Right renal pelvis (tissue), 4 donors: ENCODE measurements around the gene GNA15. TPM values are rescaled to one million over a fixed set of nuclear protein-coding genes. Genes with fewer than 3 reads are reported as not detected.

Experiments
- DNase-seq, 4 donors: peaks; one replicate each; pipeline ENCODE4 v3.0.0-alpha.2; 2013; ENCODE audit warnings: low read depth in 4 of 4, low spot score in 3 of 4, missing footprints in 1 of 4
- polyA plus RNA-seq, 4 donors: library from polyadenylated mRNA; unstranded; fragments of 120-200 nt; gene quantifications; one replicate each; pipeline ENCODE4 v1.2.1, GENCODE V29; 2013; ENCODE audit not compliant: insufficient read length in 4 of 4

GNA15 gene
- polyA plus RNA-seq, 4 donors: 0.70 to 1.2 (median 1.0) TPM

DNA sequence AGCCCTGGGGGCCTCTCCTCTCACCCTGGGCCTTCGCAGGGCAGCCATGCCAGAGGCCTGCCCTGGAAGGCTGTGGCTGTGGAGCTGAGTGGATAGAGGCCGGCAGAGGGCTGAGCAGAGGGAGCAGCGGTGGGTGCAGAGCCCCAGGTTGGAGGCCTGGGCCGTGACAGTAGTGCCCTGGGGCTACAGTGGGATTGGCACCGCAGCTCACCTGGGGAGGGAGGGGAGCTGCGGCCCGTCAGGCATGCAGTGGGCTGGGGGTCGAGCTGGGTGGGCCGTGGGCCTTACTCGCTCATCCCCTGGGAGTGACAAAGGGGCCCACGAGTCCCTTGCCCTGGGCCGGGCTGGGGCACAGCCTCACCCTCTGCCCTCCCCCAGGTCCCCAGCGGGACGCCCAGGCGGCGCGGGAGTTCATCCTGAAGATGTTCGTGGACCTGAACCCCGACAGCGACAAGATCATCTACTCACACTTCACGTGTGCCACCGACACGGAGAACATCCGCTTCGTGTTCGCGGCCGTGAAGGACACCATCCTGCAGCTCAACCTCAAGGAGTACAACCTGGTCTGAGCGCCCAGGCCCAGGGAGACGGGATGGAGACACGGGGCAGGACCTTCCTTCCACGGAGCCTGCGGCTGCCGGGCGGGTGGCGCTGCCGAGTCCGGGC lies 15.1 kb upstream of the GNA15 start:
- DNase-seq: no peak

DNA sequence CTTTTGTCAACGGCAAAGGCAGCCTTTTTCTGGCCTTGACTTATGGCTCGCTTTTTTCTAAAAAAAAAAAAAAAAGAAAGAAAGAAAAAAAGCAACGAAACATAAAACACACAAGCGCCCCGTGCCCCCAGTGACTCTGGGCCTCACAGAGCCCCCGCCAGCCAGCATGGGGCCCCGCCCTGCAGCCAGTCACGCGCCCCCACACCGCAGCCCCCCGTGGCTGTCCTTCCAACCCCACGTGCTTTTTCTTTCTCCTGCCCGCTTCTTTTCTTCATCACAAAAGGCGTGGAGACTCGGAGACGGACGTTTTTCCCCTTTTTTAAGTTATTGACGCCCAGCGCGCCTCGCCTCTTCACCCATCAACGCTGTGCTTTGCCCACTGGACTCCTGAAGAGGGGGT lies 14.4 kb upstream of the GNA15 start:
- no peak for DNase-seq

DNA sequence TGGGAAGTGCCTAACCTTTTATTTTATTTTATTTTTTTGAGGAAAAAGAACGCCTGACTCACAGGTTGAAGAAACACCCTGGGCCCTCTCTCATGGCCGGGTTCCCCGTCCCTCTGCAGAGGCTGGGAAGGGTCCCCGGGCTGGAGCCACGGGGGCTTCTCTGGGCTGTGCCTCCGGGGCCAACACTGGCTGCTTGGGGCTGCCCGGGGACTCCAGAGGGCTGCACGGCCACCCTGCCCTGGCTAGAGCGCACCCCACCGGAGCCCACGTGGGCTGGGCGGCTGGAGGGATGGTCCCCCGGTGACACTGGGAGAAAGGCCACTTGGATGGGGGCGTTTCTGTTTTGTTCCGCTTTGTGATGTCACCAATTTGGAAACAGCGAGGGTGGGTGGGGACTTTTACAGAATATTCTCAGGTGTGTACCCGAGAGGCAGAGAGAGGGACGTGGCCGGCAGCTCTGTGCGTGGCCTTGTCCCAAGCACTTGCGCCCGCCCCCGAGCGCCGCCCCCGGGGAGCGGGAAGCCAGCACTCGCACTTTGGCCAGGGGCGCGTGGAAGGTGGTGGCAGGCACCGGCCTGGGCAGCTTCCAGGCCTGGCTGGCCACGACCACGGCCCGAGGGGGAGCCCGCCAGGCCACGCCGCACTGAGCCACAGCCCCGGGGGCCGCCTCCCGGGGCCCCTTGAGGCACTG lies 13.9 kb upstream of the GNA15 start:
- DNase-seq: no peak

DNA sequence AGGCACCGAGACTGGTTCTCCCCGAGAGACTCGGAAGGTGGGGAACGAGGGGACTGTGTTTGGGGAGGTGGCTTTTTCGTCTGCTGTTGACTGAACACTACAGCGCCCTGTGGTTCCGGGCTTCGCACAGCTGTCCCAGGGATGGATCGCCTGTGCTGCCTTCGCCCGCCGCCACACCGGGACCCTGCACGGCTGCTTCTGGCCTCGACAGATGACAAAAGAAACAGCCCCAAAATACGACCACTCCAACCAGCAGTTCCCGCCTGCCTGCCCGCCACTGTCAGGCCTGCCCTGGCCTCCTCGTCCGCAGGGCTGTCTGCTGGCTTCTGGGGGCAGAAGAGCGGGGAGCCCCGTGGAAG lies 13.3 kb upstream of the GNA15 start:
- DNase-seq: no peak

DNA sequence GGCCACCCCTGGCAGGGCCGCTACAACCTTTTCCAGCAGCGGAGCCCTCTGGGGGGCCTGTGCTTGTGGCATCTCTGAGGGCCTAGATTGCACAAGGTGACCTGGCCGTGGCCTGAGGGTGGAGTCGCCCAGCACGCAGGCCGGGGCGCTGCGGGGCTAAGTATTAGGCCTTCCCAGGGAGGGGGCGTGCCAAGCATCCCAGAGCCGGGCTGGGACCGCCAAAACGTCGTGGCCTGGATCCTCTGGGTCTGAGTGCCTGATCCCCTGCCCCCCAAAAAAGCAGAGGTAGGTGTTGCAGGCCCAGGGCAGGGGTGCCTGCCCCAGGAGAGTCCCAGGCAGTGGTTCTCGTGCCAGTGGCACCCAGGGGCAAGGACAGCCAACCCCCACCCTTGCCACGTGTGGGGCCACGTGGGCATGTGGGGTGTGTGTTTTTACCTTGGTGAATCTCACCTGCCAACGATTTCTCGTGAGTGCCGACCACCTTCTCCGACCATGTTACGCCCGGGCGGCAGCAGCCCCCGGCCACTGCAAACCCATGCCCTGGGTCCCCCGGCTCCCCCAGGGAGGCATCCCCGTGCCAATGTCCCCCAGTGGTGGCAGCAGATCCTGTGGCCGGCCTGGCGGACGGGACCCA lies 12.6 kb upstream of the GNA15 start:
- DNase-seq: no peak

DNA sequence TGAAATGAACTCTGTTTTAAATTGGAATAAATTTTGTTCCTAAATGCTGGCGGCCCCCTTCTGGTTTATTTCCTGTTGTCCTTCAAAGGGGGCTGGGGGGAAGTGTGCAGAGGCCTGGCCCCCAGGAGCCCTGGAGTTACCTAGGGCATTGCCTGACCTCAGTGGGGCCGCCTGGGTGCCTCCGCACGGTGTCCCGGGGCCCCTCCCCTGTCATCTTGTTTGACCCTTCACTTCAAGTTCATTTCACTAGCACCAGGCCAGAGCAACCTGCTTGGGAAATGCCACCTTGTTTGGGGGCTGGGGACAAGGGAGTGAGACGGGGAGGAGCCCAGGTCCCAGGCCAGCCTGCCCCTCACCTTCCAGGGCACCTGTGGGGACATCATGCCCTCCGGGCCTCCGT lies 11.9 kb upstream of the GNA15 start:
- DNase-seq: no peak

DNA sequence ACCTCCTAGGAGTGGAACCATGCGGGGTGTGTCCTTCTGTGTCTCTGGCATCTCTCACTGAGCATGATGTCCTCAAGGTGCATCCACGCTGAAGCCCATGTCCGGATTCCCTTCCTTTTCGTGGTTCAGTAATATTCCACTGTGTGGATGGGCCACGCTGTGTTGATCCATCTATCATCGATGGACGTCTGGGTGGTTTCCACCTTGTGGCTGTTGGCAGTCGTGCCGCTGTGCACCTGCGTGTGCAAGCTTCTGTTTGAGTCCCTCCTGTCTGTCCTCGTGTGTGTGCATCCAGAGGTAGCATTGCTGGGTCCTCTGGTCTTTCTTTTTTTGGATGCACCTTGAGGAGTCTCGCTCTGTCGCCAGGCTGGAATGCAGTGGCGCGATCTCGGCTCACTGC lies 11.2 kb upstream of the GNA15 start:
- no peak for DNase-seq

DNA sequence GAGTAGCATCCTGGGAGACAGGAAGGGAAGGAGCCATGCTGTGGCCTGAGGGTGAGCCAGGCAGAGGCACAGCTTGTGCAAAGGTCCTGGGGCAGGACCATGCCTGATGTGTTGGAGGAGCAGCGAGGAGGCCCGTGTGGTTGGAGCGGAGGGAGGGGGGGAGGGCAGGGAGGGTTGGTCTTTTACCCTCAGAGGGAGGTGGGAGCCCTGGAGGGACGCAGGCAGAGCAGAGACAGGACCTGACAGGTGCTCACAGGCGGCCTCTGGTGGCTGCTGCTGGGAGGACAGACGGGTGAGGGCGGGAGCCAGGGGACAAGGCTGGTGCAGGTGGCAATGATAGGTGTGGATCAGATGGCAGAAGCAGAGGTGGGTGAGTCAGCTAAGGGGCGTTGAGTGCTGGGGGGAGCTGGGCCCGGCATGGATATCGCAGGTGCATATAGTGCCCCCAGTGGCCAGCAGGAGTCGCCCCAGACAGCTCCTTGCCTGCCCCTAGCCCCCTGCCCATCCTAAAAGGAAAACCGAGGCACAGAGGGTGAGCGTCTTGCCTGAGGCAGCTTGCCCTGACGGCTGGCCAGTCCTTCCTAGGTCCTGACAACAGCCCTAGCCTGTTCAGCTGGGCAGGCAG lies 9.8 kb upstream of the GNA15 start:
- DNase-seq: no peak

DNA sequence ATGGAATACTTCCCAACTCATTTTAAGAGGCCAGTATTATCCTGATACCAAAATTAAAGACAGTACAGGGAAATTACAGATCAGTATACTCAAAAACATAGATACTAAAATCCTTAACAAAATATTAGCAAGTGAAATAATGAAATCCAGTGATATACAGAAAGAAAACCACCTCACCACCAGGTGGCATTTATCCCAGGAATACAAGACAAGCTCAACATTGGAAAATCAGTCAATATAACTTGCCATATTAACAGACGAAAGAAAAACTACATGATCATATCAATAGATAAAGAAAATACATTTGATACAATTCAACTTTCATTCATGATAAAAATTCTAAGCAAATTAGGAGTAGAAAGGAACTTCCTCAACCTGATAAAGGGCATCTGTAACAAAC lies 6.7 kb upstream of the GNA15 start:
- DNase-seq: no peak

DNA sequence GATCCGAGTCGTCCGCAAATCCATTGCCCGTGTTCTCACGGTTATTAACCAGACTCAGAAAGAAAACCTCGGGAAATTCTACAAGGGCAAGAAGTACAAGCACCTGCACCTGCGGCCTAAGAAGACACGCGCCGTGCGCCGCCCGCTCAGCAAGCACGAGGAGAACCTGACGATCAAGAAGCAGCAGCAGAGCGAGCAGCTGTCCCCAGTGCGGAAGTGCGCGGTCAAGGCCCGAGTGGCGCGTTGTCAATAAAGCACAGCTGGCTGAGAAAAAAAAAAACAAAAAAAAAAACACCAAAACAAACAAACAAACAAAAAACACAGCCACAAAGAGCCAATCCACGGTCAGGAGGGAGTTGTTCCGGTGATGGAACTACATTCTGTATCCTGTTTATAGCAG lies 4.7 kb upstream of the GNA15 start:
- no peak for DNase-seq

DNA sequence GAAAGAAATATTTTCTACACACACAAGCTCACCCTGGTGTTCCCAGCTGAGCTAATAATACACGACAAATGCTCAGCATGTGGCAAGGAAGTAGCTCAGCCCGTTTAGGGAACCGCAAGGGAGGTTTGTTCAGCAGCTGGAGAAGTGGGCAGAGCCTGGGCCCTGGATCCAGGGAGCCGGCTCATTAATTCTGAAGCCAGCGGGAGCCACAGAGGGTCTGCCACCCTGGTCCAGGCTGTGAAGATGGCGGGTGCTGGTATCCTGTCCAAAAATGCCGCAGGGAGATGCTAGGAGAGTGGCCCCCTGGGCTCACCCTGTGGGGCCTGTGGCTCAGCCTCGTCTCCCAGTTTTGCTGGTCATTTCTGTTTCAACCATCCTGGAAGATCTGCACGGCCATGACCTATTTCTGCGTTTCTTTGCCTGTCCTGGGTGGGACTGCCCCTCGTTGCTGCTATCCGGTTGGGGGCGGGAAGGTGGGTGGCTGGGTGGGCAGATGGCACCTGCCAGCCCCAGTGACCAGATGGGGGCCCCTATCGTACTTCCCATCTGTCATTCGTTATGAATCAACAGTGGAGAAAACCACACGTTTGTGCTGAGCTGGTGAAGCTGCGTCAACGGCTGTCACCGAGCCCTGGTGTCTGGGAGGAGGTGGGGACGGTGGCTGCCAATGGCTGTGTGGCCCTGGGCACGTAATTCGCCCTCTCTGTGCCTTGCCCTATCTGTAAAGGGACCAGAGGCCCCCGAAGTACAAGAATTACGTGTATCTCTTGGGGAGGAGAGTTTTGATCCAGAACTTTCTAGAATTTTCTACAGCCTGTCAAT lies 2.7 kb upstream of the GNA15 start:
- DNase-seq: no peak

DNA sequence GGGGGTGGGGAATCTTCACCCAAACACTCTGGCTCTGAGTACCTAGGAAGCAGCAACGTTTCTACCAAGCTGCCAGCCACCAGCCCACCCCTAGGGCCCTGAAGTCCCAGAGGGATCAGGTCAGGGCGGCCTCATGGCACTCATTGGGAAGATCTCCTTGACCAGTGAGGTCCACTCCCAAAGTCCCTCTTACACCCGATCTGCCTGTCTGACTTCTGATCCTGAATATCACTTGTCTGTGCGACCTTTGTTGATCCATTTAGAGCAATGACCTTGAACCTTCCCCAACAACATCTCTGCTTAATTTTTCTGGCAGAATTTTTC lies 2.1 kb upstream of the GNA15 start:
- no peak for DNase-seq

DNA sequence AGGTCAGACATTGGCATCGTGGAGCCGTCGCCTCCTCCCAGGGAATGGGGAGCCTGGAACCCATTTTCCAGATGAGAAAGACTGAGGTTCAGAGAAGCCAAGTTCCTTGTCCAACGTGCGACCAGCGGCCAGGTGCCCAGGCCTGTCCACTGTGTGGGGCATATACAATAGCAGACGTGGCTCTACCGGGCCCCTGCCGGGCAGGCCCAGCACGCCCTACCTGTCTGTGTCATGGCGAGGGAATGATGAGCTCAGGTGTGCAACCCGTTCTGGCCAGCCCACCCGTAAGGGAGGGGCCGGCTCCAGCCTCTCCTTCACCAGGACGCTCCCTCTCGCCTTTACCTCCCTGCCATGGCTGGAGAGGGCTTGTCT lies 837 bp downstream of the GNA15 start:
- DNase-seq: no peak

DNA sequence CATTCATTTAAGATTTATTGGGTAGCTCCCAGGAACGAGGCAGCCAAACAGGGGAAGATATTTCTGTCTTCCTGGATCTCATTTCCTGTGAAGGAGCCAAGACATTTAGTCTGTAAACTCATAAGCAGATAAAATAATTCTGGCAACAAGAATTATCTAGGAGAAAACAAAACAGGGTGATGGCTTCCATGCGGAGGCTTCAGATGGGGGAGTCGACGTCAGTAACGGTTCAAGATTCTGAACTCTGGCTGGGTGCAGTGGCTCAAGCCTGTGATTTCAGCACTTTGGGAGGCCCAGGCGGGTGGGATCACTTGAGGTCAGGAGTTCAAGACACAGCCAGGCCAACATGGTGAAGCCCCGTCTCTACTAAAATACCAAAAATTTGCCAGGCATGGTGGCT lies 1.3 kb downstream of the GNA15 start:
- no peak for DNase-seq

DNA sequence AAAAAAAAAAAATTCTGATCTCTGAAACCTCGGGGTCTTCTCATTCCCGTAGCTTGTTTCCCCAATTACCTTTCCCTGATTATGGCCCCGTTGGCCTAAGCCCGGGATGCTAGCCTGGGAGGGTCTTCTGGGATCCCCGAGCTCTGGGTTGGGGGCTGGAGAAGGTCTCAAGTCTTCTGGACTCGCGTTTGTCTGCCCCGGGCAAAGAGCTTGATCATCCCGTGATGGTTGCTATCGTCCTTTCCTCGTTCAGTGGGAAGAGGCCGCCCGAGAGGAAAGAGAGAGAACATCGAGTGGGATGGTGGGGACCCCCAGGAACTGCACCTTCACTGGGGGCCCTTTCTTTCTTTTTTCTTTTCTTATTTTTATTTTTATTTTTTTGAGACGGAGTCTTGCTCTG lies 2.4 kb downstream of the GNA15 start:
- no peak for DNase-seq

DNA sequence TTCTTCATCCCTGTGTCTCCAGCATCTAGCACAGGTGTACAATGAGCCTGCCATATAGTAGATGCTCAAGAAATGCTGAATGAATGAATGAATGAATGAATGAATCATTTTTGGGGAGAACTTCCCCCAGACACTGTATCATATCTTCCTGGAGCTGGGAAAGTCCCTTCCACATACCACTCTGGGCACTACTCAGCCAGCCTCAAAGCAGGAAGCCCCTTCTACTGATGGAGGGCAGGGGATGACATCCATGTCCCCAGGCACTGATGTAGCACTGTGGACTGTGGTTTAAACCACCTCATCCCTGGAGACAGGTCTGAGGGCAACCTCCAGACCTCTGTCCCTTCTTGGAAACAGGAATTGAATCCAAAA lies 4.8 kb downstream of the GNA15 start:
- no peak for DNase-seq

DNA sequence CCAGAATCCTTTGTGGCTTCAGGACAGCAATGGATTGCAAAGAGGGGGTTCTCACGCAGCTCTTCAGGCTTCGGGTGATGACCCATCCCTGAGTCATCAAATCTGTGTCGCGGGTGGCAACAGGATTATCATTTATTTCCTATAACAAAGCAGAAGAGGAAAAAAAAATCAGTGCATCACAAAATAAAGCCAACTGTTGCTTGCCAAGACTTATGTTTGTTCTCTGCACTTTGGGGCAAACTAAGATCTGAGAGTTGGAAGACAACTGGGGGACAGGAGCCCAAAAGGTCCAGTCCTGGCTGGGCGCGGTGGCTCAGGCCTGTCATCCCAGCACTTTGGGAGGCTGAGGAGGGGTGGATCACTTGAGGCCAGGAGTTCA lies 6.4 kb downstream of the GNA15 start:
- no peak for DNase-seq

DNA sequence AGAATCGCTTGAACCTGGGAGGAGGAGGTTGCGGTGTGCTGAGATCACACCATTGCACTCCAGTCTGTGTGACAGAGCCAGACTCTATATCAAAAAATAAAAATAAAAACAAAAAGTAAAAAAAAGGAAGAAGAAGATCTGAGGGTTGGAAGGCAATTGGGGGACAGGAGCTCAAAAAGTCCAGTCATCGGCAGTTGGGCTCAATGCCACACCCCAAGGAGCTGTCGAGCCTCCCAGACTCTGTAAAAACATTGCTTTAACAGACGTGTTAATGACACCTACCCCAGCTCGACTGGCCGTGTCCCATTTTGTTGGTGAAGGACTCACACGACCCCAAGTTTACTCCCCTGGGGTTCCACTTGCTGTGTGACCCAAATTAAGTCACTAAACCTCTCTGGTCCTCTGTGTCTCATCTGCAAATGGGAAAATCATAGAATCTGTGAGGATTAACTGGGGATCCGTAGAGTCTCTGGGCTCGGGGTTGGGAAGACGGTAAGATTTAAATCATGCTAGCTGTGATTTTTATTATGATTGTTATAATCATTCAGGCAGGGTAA lies 7.0 kb downstream of the GNA15 start:
- no peak for DNase-seq

DNA sequence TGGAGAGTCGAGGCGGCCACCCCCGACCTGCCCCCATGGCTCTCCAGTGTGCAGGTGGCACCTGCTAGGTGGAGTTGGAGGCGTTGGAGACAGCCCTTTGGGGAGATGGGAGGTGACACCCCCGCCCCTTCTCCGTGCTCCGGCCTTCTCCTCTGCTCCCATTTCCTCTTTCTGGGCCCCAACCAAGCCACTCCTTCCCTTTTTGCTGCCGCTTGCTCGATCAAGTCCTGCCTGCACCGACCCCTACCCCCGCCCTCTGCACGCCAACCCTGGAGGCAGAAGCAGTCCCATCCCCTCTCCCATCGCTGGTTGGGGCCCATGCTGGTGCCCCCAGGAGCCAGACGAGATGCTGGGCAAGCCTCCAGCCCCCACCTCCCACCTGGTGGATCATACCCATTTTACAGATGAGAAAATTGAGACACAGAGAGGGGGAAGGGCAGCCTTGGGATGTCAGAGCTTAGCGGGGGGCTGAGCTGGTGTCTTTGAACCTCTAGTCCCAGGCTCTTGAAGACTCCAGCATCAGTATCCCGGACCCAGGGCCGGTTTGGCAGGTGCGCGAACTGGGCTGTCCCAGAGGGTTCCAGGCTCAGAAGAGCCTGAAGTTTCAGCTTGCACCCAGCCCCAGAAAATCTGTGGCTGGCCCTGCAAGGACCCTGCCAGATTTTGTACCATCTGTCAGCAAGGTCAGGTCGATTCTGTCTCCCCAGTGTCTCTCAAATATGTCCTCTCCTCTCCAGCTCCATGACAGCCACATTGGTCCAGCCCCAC lies 10.3 kb downstream of the GNA15 start:
- DNase-seq: no peak

DNA sequence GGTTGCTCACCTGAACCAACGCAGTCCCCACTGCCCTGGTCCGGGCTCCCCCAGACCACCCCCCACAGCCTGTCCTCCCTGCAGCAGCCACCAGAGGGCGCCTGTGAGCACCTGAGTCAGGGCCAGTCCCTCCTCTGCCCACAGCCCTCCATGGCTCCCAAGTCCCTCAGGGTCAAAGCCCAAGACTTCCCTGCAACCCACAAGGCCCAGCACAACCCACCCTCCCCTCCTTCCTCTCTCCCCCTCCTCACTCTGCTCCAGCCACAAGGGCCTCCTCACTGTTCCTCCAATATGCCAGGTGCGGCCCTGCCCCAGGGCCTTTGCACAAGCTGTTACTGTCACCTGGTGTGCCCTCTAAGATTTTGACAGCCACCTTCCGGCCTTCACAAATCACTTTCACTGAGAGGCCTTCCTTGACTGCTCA lies 10.9 kb downstream of the GNA15 start:
- no peak for DNase-seq
